Measurements from ENCODE around the gene SCD. TPM values are rescaled to one million over a fixed set of nuclear protein-coding genes. Genes with fewer than 3 reads are reported as not detected.

SCD gene
- total and polyA plus RNA-seq, 9 of the 15 experiments (the other 6 are each of a cell fraction or from before 2014, with no cell fraction given) = 114 to 486 (median 188) TPM

- no peak for TF ChIP-seq MGA (IDR thresholded peaks at IDR 0.05)
- TF ChIP-seq DPF2 (IDR thresholded peaks at IDR 0.05) = peak; percentile 6; the same call in 1 of the 2 replicates
- TF ChIP-seq ZNF316 (IDR thresholded peaks at IDR 0.05) = no peak
- no peak for TF ChIP-seq MBD1 (CRISPR knock-in tag; IDR thresholded peaks at IDR 0.05)
- TF ChIP-seq HMG20B (CRISPR knock-in tag; IDR thresholded peaks at IDR 0.05) = no peak
- TF ChIP-seq UBTF (IDR thresholded peaks at IDR 0.05; ENCODE audit: borderline replicate concordance in 1 of 2, low read depth in 2 of 2, low read length in 2 of 2) = no peak
- no peak for TF ChIP-seq FOXP4 (CRISPR knock-in tag; IDR thresholded peaks at IDR 0.05; ENCODE audit: borderline replicate concordance)
- TF ChIP-seq FOXJ3 (CRISPR knock-in tag; IDR thresholded peaks at IDR 0.05) = no peak
- TF ChIP-seq ZNF707 (CRISPR knock-in tag; conservative IDR thresholded peaks at IDR 0.05) = no peak
- no peak for TF ChIP-seq MAFK (IDR thresholded peaks at IDR 0.05; ENCODE audit: low read length)
Measured at GRCh38 chr10:100371482-100372027, 24.5 kb downstream of the SCD start (continued).
